SK-N-SH treated with all-trans-retinoic acid at 6 μM for 48 hours (cell line): ENCODE data around the gene BRPF3.

Experiments used
- BACH2 ChIP-seq: fragments of 250-450 bp; sonication (Bioruptor Pico); IDR thresholded peaks from 2 replicates; pipeline ENCODE4 v1.9.0; 2021; ENCODE audit warnings: mild to moderate bottlenecking, borderline replicate concordance
- CSDC2 ChIP-seq: fragments of 250-450 bp; sonication (Bioruptor Pico); IDR thresholded peaks from 2 replicates; pipeline ENCODE4 v1.5.0; 2020; ENCODE audit warnings: mild to moderate bottlenecking, moderate library complexity
- ISL1 ChIP-seq: fragments of 250-450 bp; sonication (Bioruptor Pico); IDR thresholded peaks from 2 replicates; pipeline ENCODE4 v2.1.2; 2022; ENCODE audit warnings: mild to moderate bottlenecking, moderate library complexity
- OSR1 ChIP-seq: fragments of 250-450 bp; sonication (Bioruptor Pico); IDR thresholded peaks from 2 replicates; pipeline ENCODE4 v1.8.0; 2022; ENCODE audit warnings: moderate library complexity, mild to moderate bottlenecking, inconsistent platforms
- RARB ChIP-seq: fragments of 250-450 bp; sonication (Bioruptor Pico); IDR thresholded peaks from 2 replicates; pipeline ENCODE4 v1.8.0; 2021; ENCODE audit warnings: mild to moderate bottlenecking, moderate library complexity
- SNAI2 ChIP-seq: fragments of 250-450 bp; sonication (Bioruptor Pico); IDR thresholded peaks from 2 replicates; pipeline ENCODE4 v1.5.0; 2020; ENCODE audit warnings: mild to moderate bottlenecking, moderate library complexity
- TCF4 ChIP-seq: fragments of 250-450 bp; sonication (Bioruptor Pico); IDR thresholded peaks from 2 replicates; pipeline ENCODE4 v1.8.0; 2021; ENCODE audit warnings: mild to moderate bottlenecking, moderate library complexity, borderline replicate concordance
- ZFP30 ChIP-seq: fragments of 450-650 bp; formaldehyde crosslinking; IDR thresholded peaks from 2 replicates; pipeline ENCODE4 v1.5.0; 2022; ENCODE audit warnings: mild to moderate bottlenecking, moderate library complexity
- ZNF70 ChIP-seq: fragments of 450-650 bp; formaldehyde crosslinking; IDR thresholded peaks from 2 replicates; pipeline ENCODE4 v1.5.0; 2020; ENCODE audit warnings: mild to moderate bottlenecking, moderate library complexity
- TF ChIP-seq, protein P1 (sequence below): fragments of 250-450 bp; sonication (Bioruptor Pico); IDR thresholded peaks from 2 replicates; pipeline ENCODE4 v1.5.1; 2021; ENCODE audit warnings: mild to moderate bottlenecking, moderate library complexity
- TF ChIP-seq, protein P2 (sequence below): fragments of 250-450 bp; sonication (Bioruptor Pico); IDR thresholded peaks from 2 replicates; pipeline ENCODE4 v1.8.0; 2020; ENCODE audit warnings: mild to moderate bottlenecking, moderate library complexity, borderline replicate concordance

- TF ChIP-seq BACH2 (CRISPR knock-in tag) (no peak), ZNF70 (CRISPR knock-in tag) (no peak), OSR1 (CRISPR knock-in tag) (no peak), RARB (CRISPR knock-in tag) (no peak), SNAI2 (no peak), CSDC2 (no peak), TCF4 (CRISPR knock-in tag) (no peak), ZFP30 (no peak), ISL1 (CRISPR knock-in tag) (no peak)
- TF ChIP-seq, protein P1, sequence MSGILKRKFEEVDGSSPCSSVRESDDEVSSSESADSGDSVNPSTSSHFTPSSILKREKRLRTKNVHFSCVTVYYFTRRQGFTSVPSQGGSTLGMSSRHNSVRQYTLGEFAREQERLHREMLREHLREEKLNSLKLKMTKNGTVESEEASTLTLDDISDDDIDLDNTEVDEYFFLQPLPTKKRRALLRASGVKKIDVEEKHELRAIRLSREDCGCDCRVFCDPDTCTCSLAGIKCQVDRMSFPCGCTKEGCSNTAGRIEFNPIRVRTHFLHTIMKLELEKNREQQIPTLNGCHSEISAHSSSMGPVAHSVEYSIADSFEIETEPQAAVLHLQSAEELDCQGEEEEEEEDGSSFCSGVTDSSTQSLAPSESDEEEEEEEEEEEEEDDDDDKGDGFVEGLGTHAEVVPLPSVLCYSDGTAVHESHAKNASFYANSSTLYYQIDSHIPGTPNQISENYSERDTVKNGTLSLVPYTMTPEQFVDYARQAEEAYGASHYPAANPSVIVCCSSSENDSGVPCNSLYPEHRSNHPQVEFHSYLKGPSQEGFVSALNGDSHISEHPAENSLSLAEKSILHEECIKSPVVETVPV, result no peak
- TF ChIP-seq, protein P2, sequence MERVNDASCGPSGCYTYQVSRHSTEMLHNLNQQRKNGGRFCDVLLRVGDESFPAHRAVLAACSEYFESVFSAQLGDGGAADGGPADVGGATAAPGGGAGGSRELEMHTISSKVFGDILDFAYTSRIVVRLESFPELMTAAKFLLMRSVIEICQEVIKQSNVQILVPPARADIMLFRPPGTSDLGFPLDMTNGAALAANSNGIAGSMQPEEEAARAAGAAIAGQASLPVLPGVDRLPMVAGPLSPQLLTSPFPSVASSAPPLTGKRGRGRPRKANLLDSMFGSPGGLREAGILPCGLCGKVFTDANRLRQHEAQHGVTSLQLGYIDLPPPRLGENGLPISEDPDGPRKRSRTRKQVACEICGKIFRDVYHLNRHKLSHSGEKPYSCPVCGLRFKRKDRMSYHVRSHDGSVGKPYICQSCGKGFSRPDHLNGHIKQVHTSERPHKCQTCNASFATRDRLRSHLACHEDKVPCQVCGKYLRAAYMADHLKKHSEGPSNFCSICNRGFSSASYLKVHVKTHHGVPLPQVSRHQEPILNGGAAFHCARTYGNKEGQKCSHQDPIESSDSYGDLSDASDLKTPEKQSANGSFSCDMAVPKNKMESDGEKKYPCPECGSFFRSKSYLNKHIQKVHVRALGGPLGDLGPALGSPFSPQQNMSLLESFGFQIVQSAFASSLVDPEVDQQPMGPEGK (CRISPR knock-in tag), result no peak
These were observed 45.2 kb downstream of the BRPF3 start for GRCh38 chr6:36241728-36242127.
